Stimulated activated CD4-positive, alpha-beta T cell treated with anti-CD3 and anti-CD28 coated beads, Interleukin-2, amount 100 ng/mL, for 24 hours (primary cell): ENCODE measurements around the gene CRABP1.

ENCODE experiments used
- DNase-seq, 2 donors: peaks; one replicate each; pipeline ENCODE4 v3.0.0-alpha.2; 2020

CRABP1 gene

DNA sequence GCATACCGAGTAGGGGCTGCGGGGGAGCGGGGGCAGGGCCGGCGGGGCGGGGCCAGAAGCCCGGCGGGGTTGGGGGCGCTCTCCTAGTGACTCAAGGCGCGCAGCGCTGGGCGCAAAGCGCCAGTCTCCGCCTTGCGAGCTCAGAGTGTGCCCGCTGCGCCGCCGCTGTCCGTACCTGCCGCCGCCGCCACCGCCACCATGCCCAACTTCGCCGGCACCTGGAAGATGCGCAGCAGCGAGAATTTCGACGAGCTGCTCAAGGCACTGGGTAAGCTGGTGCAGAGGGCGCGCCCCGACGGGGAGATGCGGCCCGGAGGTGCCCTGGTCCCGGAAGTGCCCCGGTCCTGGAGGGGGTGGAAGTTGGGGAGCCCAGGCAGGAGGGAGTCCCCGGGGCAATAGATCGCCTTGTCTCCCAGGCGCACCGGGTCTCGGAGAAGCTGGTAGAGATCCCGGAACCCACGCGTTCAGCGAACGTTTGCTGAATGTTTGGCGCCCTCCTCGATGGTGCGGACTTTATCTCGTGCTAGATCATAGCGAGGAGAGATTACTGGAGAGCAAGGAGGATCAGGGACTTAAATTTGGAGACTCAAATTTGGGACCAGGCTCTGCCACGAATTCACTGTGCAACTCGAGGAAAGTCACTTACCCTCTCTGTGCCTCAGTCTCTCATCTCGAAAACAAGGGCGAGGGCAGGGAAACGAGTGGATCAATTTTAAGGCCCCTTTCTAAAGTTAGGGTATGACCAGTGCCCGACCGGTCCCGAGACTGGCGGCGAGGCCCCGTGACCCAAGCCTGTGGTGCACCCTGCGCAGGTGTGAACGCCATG, at the start of gene CRABP1:
CRABP1 (plus strand) TSS at position 123 of the 826 bp plus-strand sequence; CDS start at position 199, 76 bp downstream.
- DNase-seq, result peak in 1 of 2 donors; percentile 24

DNA sequence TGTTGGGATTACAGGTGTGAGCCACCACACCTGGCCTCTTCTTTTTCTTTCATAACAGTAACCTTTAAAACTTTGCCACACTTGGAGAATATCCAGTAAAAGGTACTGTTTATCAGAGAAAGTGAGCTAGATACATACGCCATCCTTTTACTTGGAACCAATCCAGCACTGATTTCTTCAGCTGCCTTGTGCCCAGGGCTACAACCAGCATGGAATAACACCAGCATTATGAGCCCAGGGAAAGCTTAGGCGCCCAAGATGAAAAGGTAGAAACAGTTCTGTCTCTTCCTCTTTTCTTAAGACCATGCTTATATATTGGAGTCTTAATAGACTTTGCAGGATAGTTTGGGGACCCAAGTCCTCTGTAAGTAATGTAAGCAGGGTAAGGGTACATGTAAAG, 49.1 kb upstream of the CRABP1 start:
- DNase-seq, result no peak

DNA sequence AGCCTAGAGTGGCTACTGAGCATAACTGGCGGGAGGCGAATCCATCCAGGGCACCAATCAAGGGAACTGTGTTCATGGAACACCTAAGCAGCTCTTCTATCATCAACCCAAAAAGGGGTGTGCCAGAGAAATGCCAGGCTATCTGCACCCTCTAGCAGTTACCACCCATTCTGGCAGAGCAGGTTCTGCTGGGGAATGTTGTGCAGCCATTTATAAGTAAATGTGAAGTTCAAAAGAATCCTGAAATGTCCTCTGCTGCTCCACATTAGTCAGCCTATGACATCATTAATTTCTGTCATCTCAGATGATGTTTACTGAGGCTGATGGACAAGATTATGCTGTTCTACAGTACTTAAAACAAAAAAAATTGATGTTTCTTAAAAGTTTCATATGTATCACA, 48.5 kb upstream of the CRABP1 start:
- no peak for DNase-seq

DNA sequence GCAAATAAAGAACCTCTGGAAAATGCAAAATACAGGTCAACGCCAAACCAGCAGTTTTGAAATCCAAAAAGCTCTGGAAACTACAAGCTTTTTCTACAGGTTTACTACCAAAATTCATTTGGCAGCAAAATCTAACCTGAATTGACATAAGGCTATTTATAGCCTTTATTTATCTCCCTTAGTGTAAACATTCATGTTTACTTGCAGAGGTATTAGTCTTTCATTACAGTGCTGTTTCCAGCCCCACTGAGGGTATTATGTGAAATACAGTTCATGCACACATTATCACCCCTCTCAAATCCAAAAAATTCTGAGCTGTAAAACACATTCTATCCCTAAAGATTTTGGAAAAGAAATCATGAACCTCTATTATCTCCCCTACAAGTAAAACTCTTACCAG, 47.9 kb upstream of the CRABP1 start:
- DNase-seq, result no peak

DNA sequence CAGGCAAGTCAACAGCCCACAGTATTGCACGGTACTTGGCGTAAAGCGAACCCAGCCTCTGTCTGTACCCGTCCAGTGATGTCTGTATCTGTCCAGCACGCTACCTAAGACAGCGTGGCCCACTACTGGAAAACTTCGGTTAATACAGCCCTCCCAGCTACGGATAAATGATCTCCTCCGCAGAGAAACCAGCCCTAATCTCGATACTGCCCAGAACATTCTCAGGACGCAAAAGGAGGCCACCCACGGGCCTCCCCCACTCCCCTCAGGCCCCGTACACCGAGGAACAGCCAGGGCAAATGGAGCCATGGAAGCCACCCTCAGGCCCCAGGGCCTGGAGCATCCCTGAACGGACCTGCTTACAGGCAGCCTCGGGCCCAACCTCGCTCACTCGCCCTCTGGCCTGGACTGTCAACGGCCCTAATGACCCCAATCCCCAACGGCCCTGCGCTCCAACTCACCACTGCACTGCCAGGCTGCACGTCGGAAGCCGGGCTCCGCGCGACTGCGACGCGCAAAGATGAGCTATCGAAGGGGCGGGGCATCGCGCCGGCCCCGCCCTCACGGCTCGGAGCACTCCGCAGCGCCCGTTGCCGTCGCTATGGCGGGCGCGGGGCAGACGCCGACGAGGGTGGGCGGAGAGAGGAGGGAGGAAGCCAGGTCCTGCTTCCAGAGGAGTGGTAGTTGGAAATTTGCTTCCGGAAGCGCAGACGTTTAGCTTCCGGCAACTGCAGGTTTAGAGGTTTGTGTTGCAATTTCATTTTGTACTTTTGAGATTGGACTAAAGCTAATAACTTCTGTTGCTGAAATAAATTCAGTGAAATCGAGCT, 40.8 kb upstream of the CRABP1 start, which contains the start of gene SKIC8:
SKIC8 (minus strand) TSS at position 509 of the 830 bp plus-strand sequence. CDS start 3,923 bp downstream, outside the sequence.
- peak; percentile 91 to 93 for DNase-seq

DNA sequence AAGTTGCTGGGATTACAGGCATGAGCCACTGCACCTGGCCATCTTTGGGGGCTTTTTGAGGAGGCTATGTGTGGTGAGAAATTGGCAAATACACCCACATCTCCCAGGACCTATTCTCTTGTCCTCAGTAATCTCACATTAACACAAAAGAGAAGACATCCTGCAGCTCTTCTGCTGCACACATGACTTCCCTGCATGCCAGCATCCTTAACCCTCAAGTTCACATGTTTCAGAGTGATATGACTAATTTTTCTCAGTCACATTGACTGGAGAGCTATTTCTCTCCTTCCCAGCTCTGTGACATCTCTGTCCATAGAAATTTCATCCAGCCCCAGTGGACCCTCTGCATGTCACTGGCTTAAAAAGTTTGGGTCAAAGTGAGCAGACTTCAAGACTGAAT, 38.8 kb upstream of the CRABP1 start:
- no peak for DNase-seq

DNA sequence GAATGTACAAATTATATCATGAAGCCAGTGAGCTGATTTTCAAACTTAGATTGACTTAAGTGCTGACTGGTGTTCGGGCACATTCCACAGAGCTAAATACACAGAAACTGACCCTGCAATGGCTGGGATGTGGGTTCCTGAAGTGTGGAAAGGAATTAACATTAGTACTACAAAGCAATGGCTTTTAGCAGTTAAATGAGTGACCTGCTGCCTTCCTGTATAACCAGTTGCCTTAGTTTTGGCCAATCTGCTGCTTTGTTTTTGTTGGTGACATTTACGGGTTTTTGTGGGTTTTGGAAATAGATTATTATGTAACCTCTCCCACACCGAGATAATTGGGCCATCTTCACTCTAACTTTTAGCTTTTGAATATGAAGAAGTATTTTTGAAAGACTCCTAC, 38.3 kb upstream of the CRABP1 start:
- DNase-seq, result no peak

DNA sequence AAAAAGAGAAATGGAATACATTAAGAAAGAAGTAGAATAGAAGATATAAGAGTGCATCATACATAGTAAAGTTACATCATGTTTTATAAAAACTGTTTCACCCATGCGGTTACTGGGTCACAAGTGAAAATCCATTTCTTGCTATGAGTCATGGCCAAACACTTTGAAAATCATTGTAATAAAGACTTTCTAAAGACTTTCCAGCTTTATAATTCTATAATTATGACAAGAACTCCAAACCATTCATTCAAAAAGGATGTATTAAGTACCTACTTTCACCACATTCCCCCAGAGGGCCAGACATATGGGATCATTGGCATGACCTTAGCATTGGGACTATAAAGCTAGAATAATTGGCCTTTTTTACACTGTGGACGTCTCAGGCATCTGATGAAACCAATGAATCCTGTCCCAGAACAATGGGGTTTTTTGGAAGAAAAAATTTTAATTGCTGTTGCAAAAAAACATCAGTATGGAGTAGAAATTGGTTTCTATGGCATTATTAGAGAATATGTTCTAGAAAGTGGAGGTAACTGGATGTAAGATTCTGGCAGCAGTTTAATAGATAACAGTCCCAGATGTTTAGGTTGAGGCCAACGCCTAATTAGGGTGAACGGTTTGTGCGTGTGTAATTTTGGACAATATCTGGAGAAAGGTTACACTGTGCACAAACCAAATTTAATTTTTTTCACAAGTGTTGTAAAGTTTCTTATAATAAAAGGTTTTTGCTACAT, 37.4 kb upstream of the CRABP1 start:
- no peak for DNase-seq

DNA sequence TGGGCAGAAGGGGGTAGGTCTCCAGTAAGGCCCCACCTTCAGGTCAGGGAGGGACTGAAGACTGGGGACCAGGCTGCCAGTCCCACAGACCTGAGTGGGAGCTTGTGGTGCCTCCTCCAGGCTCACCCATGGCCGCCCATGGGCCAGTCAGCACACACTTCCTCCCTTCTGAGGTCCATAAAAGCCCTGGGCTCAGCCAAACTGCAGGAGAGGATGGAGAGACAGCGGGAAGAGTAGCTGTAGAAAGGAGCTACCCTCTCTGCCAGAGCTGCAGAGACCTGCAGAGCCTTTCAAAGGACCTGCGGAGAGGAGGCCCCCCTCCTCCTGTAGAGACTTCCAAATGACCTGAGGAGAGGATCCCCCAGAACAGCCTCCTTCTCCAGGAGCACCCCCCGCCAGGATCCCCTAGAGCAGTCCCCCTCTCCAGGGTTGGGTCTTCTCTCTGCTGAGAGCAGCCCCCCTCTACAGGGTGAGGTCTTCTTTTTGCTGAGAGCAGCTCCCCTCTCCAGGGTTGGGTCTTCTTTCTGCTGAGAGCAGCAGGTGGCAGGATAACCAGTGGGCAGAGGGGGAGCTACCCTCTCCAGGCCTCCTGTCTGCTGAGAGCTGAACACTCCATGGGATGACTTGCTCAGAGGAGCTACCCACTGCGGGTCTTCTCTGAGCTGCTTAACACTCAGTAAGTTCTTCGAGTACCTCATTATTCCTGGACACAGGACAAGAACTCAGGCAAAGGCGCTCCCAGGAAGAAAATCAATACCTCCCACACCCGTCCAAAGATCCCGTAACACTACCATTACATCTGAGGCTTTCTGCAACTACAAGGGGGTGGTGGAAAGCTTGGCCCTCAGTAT, 35.7 kb upstream of the CRABP1 start:
- DNase-seq, result no peak

DNA sequence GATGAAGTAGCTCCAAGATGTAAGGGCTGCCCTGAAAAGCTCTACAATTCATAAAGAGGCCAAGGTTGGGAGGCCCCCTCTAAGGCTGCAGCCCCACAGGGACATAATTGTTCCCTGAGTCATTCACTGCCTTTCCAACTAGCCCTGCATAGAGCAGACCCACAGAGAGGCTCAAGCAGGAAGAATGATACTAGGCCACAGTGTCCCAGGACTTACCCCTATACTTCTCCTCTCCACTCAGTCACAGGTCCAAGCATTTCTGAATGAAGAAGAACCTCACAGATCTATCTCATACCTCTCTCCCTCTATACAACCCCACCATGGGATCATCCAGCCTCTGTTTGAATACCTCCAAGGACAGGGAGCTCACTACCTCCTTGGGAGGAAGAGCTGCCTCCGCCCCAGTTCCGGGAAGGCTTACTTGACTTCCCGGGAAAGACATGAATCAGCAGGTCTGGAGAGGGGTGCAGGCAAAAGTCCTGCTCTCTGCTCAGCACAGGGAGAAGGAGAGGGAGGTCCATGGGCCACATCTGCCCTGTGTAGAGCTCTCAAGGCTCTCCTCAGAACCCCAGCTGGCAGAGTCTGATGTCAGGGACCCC, 33.9 kb upstream of the CRABP1 start:
- no peak for DNase-seq

DNA sequence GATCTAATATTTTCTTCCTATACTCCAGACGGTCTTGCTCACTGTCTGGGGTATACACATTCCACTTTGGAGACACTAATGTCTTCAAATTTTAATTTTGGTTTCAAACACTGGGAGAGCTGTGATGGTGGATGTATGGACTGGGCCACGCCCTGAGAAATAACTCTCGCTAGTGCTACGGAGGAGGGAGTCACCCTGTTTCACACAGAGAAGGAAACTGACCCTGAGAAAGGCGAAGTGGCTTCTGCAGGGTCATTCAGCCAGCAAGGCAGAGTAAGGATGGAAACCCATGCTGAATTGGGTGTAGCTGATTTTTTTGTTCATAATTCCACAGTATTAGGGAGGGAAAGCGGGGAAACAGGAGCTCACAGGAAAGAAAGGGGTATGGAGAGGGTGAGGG, 32.2 kb upstream of the CRABP1 start:
- DNase-seq, result no peak

DNA sequence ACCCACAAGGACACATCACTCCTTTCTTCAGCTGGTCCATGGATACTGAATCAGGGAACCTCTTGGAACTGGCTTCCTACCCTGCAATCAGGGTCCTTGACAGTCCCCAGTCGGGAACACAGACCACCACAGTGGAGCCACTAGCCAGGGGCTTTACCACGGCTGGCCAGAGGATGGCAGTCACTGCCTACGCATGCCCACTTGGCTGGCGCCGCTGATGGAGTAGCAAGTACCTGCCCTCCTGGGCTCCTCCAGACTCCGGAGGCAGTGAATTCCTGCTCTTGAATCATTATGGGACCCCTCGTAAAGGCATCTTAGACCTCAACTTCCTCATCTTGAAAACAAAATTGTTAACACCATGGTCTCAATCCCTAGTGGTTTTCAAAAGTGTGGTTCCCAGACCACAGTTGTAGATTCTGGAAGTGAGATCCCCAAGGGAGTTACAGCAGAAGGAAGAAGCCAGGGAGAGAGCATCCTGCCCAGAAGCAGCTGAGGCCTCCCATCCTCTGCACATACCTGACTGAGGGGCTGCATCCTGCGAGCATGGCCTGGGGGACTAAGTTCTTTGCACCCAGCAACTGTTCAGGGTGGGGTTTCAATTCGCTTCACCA, 31.6 kb upstream of the CRABP1 start:
- peak; percentile 36 to 70 for DNase-seq

DNA sequence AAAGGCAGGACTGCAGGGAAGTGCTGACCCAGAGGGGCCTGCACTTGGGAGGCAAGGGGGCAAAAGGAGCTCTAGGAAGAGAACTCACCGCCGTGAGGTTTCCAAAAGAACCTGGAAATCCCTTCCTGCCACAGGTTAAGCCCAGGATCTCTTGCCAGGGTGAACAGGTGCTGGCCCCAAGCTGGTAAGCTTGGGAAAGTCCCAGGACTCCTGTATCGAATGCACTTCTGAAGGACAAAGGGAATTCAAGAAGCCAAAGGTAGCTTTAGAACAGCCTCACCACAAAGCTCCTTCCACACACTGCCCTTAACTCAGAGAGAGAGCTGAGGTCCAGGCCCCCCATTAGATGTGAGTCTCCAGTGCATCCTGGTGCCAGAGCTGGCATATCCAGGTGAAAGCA, 28.9 kb upstream of the CRABP1 start:
- no peak for DNase-seq

DNA sequence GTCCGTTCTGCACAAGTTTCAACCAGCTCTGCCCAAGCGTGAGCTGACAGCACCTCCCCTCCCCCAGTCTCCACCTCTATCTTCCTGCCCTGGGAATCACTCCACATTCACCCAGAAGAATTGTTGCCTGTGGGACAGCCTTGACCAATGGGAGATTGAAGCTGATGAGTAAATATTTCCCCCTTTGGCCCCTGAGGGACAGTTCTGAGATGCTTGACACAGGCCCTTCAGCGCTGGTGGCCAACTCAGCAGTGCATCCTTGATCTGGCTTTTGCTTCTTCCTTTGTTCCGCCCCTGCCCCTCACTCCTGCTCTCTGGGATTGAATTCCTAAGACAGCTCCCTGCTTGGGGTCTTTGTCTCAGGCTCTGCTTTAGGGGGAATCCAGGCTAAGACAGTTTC, 27.6 kb upstream of the CRABP1 start:
- DNase-seq, result no peak

DNA sequence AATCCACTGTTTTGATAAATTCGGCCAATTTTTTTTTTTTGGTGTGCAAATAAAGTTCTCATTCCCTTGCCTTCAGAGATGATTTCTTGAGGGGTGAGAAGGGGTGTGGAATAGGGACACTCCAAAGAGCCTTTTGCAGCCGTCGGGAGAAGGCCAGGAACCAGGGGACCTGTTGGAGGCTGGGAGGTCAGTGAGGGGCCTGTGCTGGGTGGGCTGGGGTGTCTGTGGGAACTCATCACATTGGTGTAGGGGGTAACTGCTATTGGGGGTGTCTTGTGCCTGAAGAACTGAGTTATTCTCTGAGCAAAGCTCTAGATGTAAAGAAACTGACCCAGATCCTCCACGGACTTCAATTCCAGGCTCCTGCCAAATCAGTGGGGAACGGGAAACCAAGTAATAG, 27.2 kb upstream of the CRABP1 start:
- DNase-seq, result no peak

DNA sequence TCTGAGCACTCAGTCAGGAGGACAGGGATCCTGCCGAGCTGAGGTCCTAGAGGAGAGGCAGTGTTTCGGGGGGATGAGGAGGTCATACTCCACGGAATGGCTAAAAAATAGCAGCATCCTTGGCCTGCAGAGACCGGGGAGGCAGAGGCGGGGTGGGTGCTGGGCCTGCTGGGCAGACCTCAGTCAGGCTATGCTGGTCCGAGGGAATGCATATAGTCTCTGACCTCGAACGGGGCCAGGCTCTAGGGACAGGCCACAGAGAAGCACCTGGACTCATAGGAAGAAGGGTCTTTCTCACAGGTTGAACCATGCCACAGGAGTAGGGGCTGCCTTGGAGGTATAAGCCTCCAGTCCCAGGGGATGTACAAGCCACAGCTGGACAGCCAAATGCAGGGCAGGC, 26.8 kb upstream of the CRABP1 start:
- no peak for DNase-seq

DNA sequence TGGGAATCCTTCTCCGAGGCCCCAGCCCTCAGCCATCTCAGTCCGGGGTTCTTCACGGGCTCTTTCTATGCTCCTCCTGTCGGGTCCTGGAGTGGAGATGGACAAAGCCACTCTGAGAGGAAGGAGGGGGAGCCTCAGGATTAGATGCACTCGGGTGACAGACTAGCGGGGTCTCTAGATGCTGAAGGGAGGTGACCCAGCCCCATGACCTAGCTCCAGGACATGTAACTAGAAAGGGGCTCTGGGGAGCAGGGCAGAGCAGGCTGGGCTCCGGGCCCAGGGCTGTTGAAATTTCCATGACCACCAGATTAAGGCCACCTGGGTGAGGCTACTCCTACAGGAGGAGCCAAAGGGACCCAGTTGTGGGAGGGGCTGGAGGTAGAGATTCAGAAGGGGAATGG, 26.0 kb upstream of the CRABP1 start:
- no peak for DNase-seq

DNA sequence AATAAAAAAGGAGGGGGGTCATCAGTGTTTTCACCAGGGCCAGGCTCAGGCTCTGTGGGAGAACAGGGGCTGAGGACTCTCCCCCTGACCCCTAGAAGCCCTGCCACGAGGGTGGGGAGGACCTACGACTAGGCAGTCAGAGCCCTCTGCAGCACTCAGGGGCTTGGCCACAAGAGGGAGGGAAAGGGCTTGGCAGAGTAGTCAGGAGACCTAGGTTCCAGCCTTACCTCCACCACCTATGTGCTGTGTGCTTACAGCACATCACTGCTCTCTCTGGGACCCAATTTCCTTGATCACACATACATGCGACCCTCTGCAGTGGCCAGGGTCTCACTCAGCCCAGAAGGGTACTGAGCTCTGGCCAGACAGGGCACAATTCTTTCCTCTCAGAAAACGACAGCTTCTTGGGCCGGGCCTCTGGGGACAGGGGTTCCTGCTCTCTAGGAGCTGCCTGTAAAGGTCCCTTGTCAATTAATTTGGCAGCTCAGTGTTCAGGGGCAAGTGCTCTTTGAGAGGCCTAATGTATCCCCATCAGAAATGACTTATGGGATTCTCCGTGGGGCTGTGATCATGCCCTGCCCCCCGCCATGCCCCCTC, 24.4 kb upstream of the CRABP1 start:
- DNase-seq, result no peak

DNA sequence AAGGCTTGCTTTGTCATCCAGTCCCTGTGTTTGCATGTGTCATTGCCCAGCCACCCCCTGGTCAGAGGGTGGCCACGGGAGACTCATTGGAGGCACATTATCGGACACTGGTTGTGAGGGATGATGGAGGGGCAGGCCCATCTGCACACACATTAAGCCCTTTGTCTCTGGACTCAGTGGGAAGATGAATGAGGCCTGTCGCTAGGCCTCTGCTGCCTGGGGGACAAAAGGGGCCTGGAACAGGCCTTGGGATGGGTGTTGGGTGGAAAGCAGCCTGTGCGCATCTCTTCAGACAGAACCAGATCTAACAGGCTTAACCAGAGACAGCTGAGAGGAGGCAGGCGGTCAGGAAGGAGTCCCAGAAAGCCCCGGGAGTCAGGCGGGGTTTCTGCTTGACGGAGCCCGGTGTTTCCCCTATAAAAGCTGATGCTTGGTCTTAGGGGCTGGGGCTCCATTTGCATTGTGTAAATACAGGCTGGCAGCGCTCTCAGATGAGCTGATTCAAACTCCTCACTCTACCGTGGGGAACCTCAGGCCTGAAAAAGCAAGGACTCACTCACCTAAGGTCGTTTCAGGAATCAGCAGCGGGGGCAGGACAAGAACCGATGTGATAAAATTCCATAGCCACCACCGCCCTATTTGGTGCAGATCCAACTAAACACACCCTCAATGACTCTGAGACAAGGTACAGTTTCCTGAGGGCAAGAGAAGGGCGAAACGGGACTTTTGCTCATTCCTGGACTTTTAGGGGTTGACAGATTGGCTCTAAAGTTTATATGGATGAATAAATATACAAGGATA, 23.7 kb upstream of the CRABP1 start:
- no peak for DNase-seq
